ENCODE results near the gene COTL1.

Gene COTL1

GRCh38 chr16:84616515-84616914 lies 1.4 kb downstream of the COTL1 start:
- Histone ChIP-seq H3K27ac (ENCODE audit: low read depth, low read length) (no peak overlapping the region), H3K4me1 (ENCODE audit: control insufficient read depth in 5 of 5, insufficient read depth in 5 of 5, low read length in 5 of 5) (peaks cover 7 to 56% (median 54%) of the 10 kb centered on the region in 5 donors), H3K9ac (ENCODE audit: low read length in 5 of 5) (peak overlapping the region in 4 of 5 donors; percentile 45 to 75 (median 62)), H3K9me3 (ENCODE audit: control insufficient read depth in 5 of 5, low read length in 5 of 5) (no peaks in the 10 kb centered on the region), H3K4me3 (ENCODE audit: low read depth in 1 of 5, low read length in 5 of 5) (peak overlapping the region; percentile 79 to 89 (median 82)), H3K27me3 (ENCODE audit: control insufficient read depth in 5 of 5, insufficient read depth in 4 of 5, low read length in 5 of 5) (no peaks in the 10 kb centered on the region), H3K36me3 (ENCODE audit: control insufficient read depth in 5 of 5, insufficient read depth in 5 of 5, low read length in 5 of 5) (no peaks in the 10 kb centered on the region)

GRCh38 chr16:84614968-84615813 lies 2.7 kb downstream of the COTL1 start:
- peak overlapping the region in 4 of 5 donors; percentile 3 to 35 (median 24) for H3K4me3 ChIP-seq (ENCODE audit: low read depth in 1 of 5, low read length in 5 of 5)
- H3K4me1 ChIP-seq (ENCODE audit: control insufficient read depth in 5 of 5, insufficient read depth in 5 of 5, low read length in 5 of 5) = peaks cover 8 to 63% (median 60%) of the 10 kb centered on the region in 5 donors
- H3K27me3 ChIP-seq (ENCODE audit: control insufficient read depth in 5 of 5, insufficient read depth in 4 of 5, low read length in 5 of 5) = no peaks in the 10 kb centered on the region
- H3K9ac ChIP-seq (ENCODE audit: low read length in 5 of 5) = peak overlapping the region in 1 of 5 donors; percentile 47
- no peaks in the 10 kb centered on the region for H3K36me3 ChIP-seq (ENCODE audit: control insufficient read depth in 5 of 5, insufficient read depth in 5 of 5, low read length in 5 of 5)
- H3K9me3 ChIP-seq (ENCODE audit: control insufficient read depth in 5 of 5, low read length in 5 of 5) = no peaks in the 10 kb centered on the region
- H3K27ac ChIP-seq (ENCODE audit: low read depth, low read length) = no peak overlapping the region

GRCh38 chr16:84614623-84614967 lies 3.3 kb downstream of the COTL1 start:
- H3K9me3 ChIP-seq (ENCODE audit: control insufficient read depth in 5 of 5, low read length in 5 of 5) = no peaks in the 10 kb centered on the region
- peaks cover 8 to 63% (median 60%) of the 10 kb centered on the region in 5 donors for H3K4me1 ChIP-seq (ENCODE audit: control insufficient read depth in 5 of 5, insufficient read depth in 5 of 5, low read length in 5 of 5)
- peak overlapping the region in 2 of 5 donors; percentile 47 to 55 for H3K9ac ChIP-seq (ENCODE audit: low read length in 5 of 5)
- peak overlapping the region in 2 of 5 donors; percentile 22 to 25 for H3K4me3 ChIP-seq (ENCODE audit: low read depth in 1 of 5, low read length in 5 of 5)
- no peaks in the 10 kb centered on the region for H3K36me3 ChIP-seq (ENCODE audit: control insufficient read depth in 5 of 5, insufficient read depth in 5 of 5, low read length in 5 of 5)
- H3K27ac ChIP-seq (ENCODE audit: low read depth, low read length) = no peak overlapping the region
- H3K27me3 ChIP-seq (ENCODE audit: control insufficient read depth in 5 of 5, insufficient read depth in 4 of 5, low read length in 5 of 5) = no peaks in the 10 kb centered on the region

GRCh38 chr16:84614073-84614459 lies 3.8 kb downstream of the COTL1 start:
- no peaks in the 10 kb centered on the region for H3K9me3 ChIP-seq (ENCODE audit: control insufficient read depth in 5 of 5, low read length in 5 of 5)
- H3K9ac ChIP-seq (ENCODE audit: low read length in 5 of 5) = peak overlapping the region in 2 of 5 donors; percentile 47 to 55
- peaks cover 8 to 63% (median 59%) of the 10 kb centered on the region in 5 donors for H3K4me1 ChIP-seq (ENCODE audit: control insufficient read depth in 5 of 5, insufficient read depth in 5 of 5, low read length in 5 of 5)
- H3K4me3 ChIP-seq (ENCODE audit: low read depth in 1 of 5, low read length in 5 of 5) = peak overlapping the region in 2 of 5 donors; percentile 1 to 36
- H3K27me3 ChIP-seq (ENCODE audit: control insufficient read depth in 5 of 5, insufficient read depth in 4 of 5, low read length in 5 of 5) = no peaks in the 10 kb centered on the region
- H3K36me3 ChIP-seq (ENCODE audit: control insufficient read depth in 5 of 5, insufficient read depth in 5 of 5, low read length in 5 of 5) = no peaks in the 10 kb centered on the region
- no peak overlapping the region for H3K27ac ChIP-seq (ENCODE audit: low read depth, low read length)

GRCh38 chr16:84613408-84614072 lies 4.3 kb downstream of the COTL1 start:
- Histone ChIP-seq H3K9me3 (ENCODE audit: control insufficient read depth in 5 of 5, low read length in 5 of 5) (no peaks in the 10 kb centered on the region), H3K4me3 (ENCODE audit: low read depth in 1 of 5, low read length in 5 of 5) (peak overlapping the region in 2 of 5 donors; percentile 1 to 36), H3K4me1 (ENCODE audit: control insufficient read depth in 5 of 5, insufficient read depth in 5 of 5, low read length in 5 of 5) (peaks cover 8 to 60% (median 55%) of the 10 kb centered on the region in 5 donors), H3K36me3 (ENCODE audit: control insufficient read depth in 5 of 5, insufficient read depth in 5 of 5, low read length in 5 of 5) (no peaks in the 10 kb centered on the region), H3K27me3 (ENCODE audit: control insufficient read depth in 5 of 5, insufficient read depth in 4 of 5, low read length in 5 of 5) (no peaks in the 10 kb centered on the region), H3K9ac (ENCODE audit: low read length in 5 of 5) (no peak overlapping the region), H3K27ac (ENCODE audit: low read depth, low read length) (no peak overlapping the region)

- H3K9ac ChIP-seq (ENCODE audit: low read length in 5 of 5) = no peak overlapping the region
- no peak overlapping the region for H3K4me3 ChIP-seq (ENCODE audit: low read depth in 1 of 5, low read length in 5 of 5)
- no peaks in the 10 kb centered on the region for H3K36me3 ChIP-seq (ENCODE audit: control insufficient read depth in 5 of 5, insufficient read depth in 5 of 5, low read length in 5 of 5)
- no peaks in the 10 kb centered on the region for H3K27me3 ChIP-seq (ENCODE audit: control insufficient read depth in 5 of 5, insufficient read depth in 4 of 5, low read length in 5 of 5)
- peaks cover 8 to 58% (median 52%) of the 10 kb centered on the region in 5 donors for H3K4me1 ChIP-seq (ENCODE audit: control insufficient read depth in 5 of 5, insufficient read depth in 5 of 5, low read length in 5 of 5)
- no peaks in the 10 kb centered on the region for H3K9me3 ChIP-seq (ENCODE audit: control insufficient read depth in 5 of 5, low read length in 5 of 5)
- no peak overlapping the region for H3K27ac ChIP-seq (ENCODE audit: low read depth, low read length)
Observed at GRCh38 chr16:84612686-84613085, 5.2 kb downstream of the COTL1 start.

GRCh38 chr16:84611041-84611440 lies 6.8 kb downstream of the COTL1 start:
- H3K27me3 ChIP-seq (ENCODE audit: control insufficient read depth in 5 of 5, insufficient read depth in 4 of 5, low read length in 5 of 5) = no peaks in the 10 kb centered on the region
- peaks cover 7 to 49% (median 45%) of the 10 kb centered on the region in 5 donors for H3K4me1 ChIP-seq (ENCODE audit: control insufficient read depth in 5 of 5, insufficient read depth in 5 of 5, low read length in 5 of 5)
- H3K27ac ChIP-seq (ENCODE audit: low read depth, low read length) = no peak overlapping the region
- H3K9ac ChIP-seq (ENCODE audit: low read length in 5 of 5) = no peak overlapping the region
- no peaks in the 10 kb centered on the region for H3K9me3 ChIP-seq (ENCODE audit: control insufficient read depth in 5 of 5, low read length in 5 of 5)
- H3K36me3 ChIP-seq (ENCODE audit: control insufficient read depth in 5 of 5, insufficient read depth in 5 of 5, low read length in 5 of 5) = peaks cover 0 to 2% (median 0%) of the 10 kb centered on the region in 5 donors
- H3K4me3 ChIP-seq (ENCODE audit: low read depth in 1 of 5, low read length in 5 of 5) = no peak overlapping the region

GRCh38 chr16:84610376-84610775 lies 7.5 kb downstream of the COTL1 start:
- Histone ChIP-seq H3K36me3 (ENCODE audit: control insufficient read depth in 5 of 5, insufficient read depth in 5 of 5, low read length in 5 of 5) (peaks cover 0 to 2% (median 0%) of the 10 kb centered on the region in 5 donors), H3K9me3 (ENCODE audit: control insufficient read depth in 5 of 5, low read length in 5 of 5) (peaks cover 0 to 4% (median 3%) of the 10 kb centered on the region in 5 donors), H3K4me3 (ENCODE audit: low read depth in 1 of 5, low read length in 5 of 5) (no peak overlapping the region), H3K4me1 (ENCODE audit: control insufficient read depth in 5 of 5, insufficient read depth in 5 of 5, low read length in 5 of 5) (peaks cover 7 to 45% (median 39%) of the 10 kb centered on the region in 5 donors), H3K9ac (ENCODE audit: low read length in 5 of 5) (no peak overlapping the region), H3K27me3 (ENCODE audit: control insufficient read depth in 5 of 5, insufficient read depth in 4 of 5, low read length in 5 of 5) (no peaks in the 10 kb centered on the region), H3K27ac (ENCODE audit: low read depth, low read length) (no peak overlapping the region)

- Histone ChIP-seq H3K36me3 (ENCODE audit: control insufficient read depth in 5 of 5, insufficient read depth in 5 of 5, low read length in 5 of 5) (peaks cover 0 to 2% (median 0%) of the 10 kb centered on the region in 5 donors), H3K27ac (ENCODE audit: low read depth, low read length) (no peak overlapping the region), H3K4me1 (ENCODE audit: control insufficient read depth in 5 of 5, insufficient read depth in 5 of 5, low read length in 5 of 5) (peaks cover 4 to 39% (median 32%) of the 10 kb centered on the region in 5 donors)
Observed at GRCh38 chr16:84609563-84610177, 8.2 kb downstream of the COTL1 start.

More at GRCh38 chr16:84609563-84610177, 8.2 kb downstream of the COTL1 start:
- Histone ChIP-seq H3K27me3 (ENCODE audit: control insufficient read depth in 5 of 5, insufficient read depth in 4 of 5, low read length in 5 of 5) (no peaks in the 10 kb centered on the region), H3K4me3 (ENCODE audit: low read depth in 1 of 5, low read length in 5 of 5) (no peak overlapping the region), H3K9me3 (ENCODE audit: control insufficient read depth in 5 of 5, low read length in 5 of 5) (peaks cover 0 to 6% (median 3%) of the 10 kb centered on the region in 5 donors), H3K9ac (ENCODE audit: low read length in 5 of 5) (no peak overlapping the region)
